Neutrophil (primary cell): ENCODE results near the gene GGT6.

Experiments used
- H3K27ac ChIP-seq: fragments of 200-600 bp; sonication (generic); 2 replicates; pipeline ENCODE4 v1.5.1; 2016; ENCODE audit warnings: mild to moderate bottlenecking, moderate library complexity
- H3K27me3 ChIP-seq: fragments of 200-600 bp; sonication (generic); 2 replicates; pipeline ENCODE4 v1.6.0; 2016; ENCODE audit warnings: mild to moderate bottlenecking
- H3K36me3 ChIP-seq: fragments of 200-600 bp; sonication (generic); 2 replicates; pipeline ENCODE4 v1.5.1; 2017
- H3K4me1 ChIP-seq, 2 experiments: fragments of 200-600 bp in 1 of 2; sonication (generic) in 1 of 2; 1 replicate in 1 of 2; 2 replicates in 1 of 2; pipeline versions ENCODE4 v1.5.1 to v1.6.1; 2013 to 2016; ENCODE audit warnings: low read depth in 1 of 2, low read length in 1 of 2, mild to moderate bottlenecking in 1 of 2, moderate library complexity in 1 of 2; ENCODE audit not compliant: control insufficient read depth in 1 of 2, insufficient read depth in 1 of 2
- H3K4me3 ChIP-seq, 2 experiments: fragments of 200-600 bp in 1 of 2; sonication (generic) in 1 of 2; 1 replicate in 1 of 2; 2 replicates in 1 of 2; pipeline ENCODE4 v1.5.1; 2013 to 2016; ENCODE audit warnings: low read depth in 1 of 2, low read length in 1 of 2, mild to moderate bottlenecking in 1 of 2, moderate library complexity in 1 of 2
- H3K9me3 ChIP-seq: fragments of 200-600 bp; sonication (generic); 2 replicates; pipeline ENCODE4 v1.5.1; 2016
- CTCF ChIP-seq: fragments of 200-600 bp; sonication (generic); IDR thresholded peaks from 2 replicates; pipeline ENCODE4 v1.5.1; 2016; ENCODE audit warnings: antibody characterized with exemption

The GGT6 gene

GRCh38 chr17:4512156-4513112 is 47.9 kb downstream of the GGT6 start:
- no peak overlapping the region for H3K4me3 ChIP-seq
- no peak for TF ChIP-seq CTCF
- no peaks in the 10 kb centered on the region for H3K27me3 ChIP-seq
- peaks cover 11 to 17% of the 10 kb centered on the region in 2 experiments for H3K4me1 ChIP-seq
- H3K9me3 ChIP-seq: no peaks in the 10 kb centered on the region
- H3K27ac ChIP-seq: no peak overlapping the region
- no peaks in the 10 kb centered on the region for H3K36me3 ChIP-seq

GRCh38 chr17:4511199-4511932 is 49.0 kb downstream of the GGT6 start:
- Histone ChIP-seq H3K4me1 (peaks cover 12 to 18% of the 10 kb centered on the region in 2 experiments), H3K36me3 (no peaks in the 10 kb centered on the region), H3K27ac (no peak overlapping the region), H3K9me3 (no peaks in the 10 kb centered on the region), H3K4me3 (no peak overlapping the region), H3K27me3 (no peaks in the 10 kb centered on the region)
- no peak for TF ChIP-seq CTCF

- no peaks in the 10 kb centered on the region for H3K9me3 ChIP-seq
- TF ChIP-seq CTCF: no peak
- no peaks in the 10 kb centered on the region for H3K27me3 ChIP-seq
- H3K4me3 ChIP-seq: no peak overlapping the region
- H3K36me3 ChIP-seq: no peaks in the 10 kb centered on the region
- H3K4me1 ChIP-seq: peaks cover 12 to 26% of the 10 kb centered on the region in 2 experiments
- no peak overlapping the region for H3K27ac ChIP-seq
Observed at GRCh38 chr17:4510618-4510941, 49.8 kb downstream of the GGT6 start.

- H3K4me3 ChIP-seq: no peak overlapping the region
- no peaks in the 10 kb centered on the region for H3K27me3 ChIP-seq
- H3K36me3 ChIP-seq: no peaks in the 10 kb centered on the region
- no peak overlapping the region for H3K27ac ChIP-seq
- no peaks in the 10 kb centered on the region for H3K9me3 ChIP-seq
- no peak for TF ChIP-seq CTCF
- peaks cover 15 to 31% of the 10 kb centered on the region in 2 experiments for H3K4me1 ChIP-seq
Observed at GRCh38 chr17:4509923-4510617, 50.3 kb downstream of the GGT6 start.

- no peaks in the 10 kb centered on the region for H3K36me3 ChIP-seq
- TF ChIP-seq CTCF: no peak
- peaks cover 22 to 38% of the 10 kb centered on the region in 2 experiments for H3K4me1 ChIP-seq
- no peak overlapping the region for H3K27ac ChIP-seq
- H3K4me3 ChIP-seq: no peak overlapping the region
- H3K27me3 ChIP-seq: no peaks in the 10 kb centered on the region
- H3K9me3 ChIP-seq: no peaks in the 10 kb centered on the region
Observed at GRCh38 chr17:4509401-4509800, 51.0 kb downstream of the GGT6 start.
